Measurements from ENCODE around the gene ACSM3.

ACSM3 gene

DNA sequence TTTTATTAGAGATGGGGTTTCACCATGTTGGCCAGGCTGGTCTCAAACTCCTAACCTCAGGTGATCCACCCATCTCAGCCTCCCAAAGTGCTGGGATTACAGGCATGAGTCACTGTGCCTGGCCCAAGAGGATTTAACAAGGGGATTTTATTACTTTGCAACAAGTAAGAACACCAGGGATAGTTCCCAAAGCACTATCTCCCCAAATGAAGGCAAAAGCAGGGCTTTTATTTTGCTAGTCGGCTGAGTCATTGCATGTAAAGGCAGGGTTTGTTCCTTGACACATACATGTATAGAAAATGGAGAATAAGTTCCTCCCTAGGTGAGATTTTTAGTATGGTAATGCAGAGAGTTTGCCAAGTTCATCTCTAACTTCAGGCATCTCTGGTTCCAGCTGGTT, 66.6 kb downstream of the ACSM3 start:
- intact Hi-C loops (cut with DNase I; ENCODE audit: low total_unique reads), result no loop called here
- Histone ChIP-seq H3K9me3 (no peaks in the 10 kb centered on the region), H3K4me1 (no peaks in the 10 kb centered on the region), H3K27me3 (no peaks in the 10 kb centered on the region), H3K27ac (no peak overlapping the region), H3K36me3 (no peaks in the 10 kb centered on the region), H3K4me3 (no peak overlapping the region)
- TF ChIP-seq, protein P1, sequence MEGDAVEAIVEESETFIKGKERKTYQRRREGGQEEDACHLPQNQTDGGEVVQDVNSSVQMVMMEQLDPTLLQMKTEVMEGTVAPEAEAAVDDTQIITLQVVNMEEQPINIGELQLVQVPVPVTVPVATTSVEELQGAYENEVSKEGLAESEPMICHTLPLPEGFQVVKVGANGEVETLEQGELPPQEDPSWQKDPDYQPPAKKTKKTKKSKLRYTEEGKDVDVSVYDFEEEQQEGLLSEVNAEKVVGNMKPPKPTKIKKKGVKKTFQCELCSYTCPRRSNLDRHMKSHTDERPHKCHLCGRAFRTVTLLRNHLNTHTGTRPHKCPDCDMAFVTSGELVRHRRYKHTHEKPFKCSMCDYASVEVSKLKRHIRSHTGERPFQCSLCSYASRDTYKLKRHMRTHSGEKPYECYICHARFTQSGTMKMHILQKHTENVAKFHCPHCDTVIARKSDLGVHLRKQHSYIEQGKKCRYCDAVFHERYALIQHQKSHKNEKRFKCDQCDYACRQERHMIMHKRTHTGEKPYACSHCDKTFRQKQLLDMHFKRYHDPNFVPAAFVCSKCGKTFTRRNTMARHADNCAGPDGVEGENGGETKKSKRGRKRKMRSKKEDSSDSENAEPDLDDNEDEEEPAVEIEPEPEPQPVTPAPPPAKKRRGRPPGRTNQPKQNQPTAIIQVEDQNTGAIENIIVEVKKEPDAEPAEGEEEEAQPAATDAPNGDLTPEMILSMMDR (IDR thresholded peaks at IDR 0.05), result no peak
- no peak for DNase-seq

DNA sequence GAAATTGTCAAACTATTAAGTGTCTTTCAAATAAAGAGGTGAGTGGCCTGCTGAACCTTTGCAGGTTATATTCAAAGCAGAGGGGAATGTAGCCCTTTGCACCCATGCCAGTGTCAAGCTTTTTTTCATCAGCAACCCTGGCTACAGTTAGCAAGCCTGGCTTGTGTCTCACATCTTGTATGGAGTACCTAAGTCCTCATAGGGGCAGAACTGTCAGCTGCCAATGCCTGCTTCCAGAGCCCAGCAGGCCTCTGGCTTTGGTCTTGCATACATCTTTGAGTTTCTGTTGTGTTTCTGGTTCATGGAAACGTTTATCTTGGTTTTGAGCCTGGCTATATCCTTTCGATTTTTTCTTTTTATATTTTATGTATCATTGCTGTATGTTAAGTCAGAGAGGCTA, 69.3 kb downstream of the ACSM3 start:
- Histone ChIP-seq H3K4me1 (no peaks in the 10 kb centered on the region), H3K27ac (no peak overlapping the region), H3K36me3 (peaks cover 0 to 12% (median 0%) of the 10 kb centered on the region in 3 donors), H3K27me3 (no peaks in the 10 kb centered on the region), H3K9me3 (peaks cover 0 to 8% (median 0%) of the 10 kb centered on the region in 3 donors), H3K4me3 (no peak overlapping the region)
- TF ChIP-seq, protein P1 (IDR thresholded peaks at IDR 0.05), result no peak
- DNase-seq, result no peak
- intact Hi-C loops (cut with DNase I; ENCODE audit: low total_unique reads), result no loop called here

DNA sequence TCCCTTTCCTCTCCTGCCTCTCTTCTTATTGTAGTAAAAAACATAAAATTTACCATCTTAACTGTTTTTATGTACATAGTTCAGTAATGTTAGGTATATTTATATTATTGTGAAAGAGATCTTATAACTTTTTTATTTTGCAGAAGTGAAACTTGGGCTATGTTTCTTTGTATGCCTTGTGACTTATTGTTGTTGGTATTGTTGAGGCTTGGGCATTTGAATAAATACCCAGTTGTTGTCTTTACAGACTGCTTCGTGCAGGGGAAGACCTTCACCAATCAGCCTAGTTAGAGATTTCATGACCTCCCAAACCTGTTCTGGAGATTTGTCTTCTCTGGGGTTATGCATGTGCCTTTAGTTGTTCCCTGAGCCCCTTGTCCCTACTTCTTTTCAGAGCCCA, 74.4 kb downstream of the ACSM3 start:
- peaks cover 0 to 8% (median 0%) of the 10 kb centered on the region in 3 donors for H3K9me3 ChIP-seq
- no peak overlapping the region for H3K27ac ChIP-seq
- peaks cover 0 to 16% (median 0%) of the 10 kb centered on the region in 3 donors for H3K36me3 ChIP-seq
- DNase-seq, result no peak
- TF ChIP-seq, protein P1 (IDR thresholded peaks at IDR 0.05), result no peak
- no peak overlapping the region for H3K4me3 ChIP-seq
- H3K27me3 ChIP-seq, result no peaks in the 10 kb centered on the region
- intact Hi-C loops (cut with DNase I; ENCODE audit: low total_unique reads), result no loop called here
- H3K4me1 ChIP-seq, result no peaks in the 10 kb centered on the region

DNA sequence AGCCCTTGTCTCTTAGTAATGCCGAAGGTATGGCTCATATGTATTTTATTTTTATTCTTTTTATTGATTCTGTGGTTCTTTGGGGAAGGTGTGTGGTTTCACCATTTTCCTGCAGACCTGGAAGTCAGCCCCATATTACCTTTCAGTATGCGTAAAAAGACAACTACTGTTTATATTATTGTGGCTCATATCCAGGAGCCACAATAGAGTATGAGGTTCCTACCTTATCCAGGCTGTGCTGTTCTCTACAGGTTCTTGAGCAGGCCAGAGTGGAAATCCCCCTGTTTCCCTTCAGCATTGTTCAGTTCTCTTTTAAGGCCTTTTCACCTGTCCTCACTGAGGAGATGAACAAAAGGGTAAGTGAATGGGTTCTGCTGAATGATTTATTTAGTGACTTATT, 75.7 kb downstream of the ACSM3 start:
- TF ChIP-seq, protein P1 (IDR thresholded peaks at IDR 0.05), result no peak
- intact Hi-C loops (cut with DNase I; ENCODE audit: low total_unique reads), result no loop called here
- no peaks in the 10 kb centered on the region for H3K27me3 ChIP-seq
- no peaks in the 10 kb centered on the region for H3K4me1 ChIP-seq
- peaks cover 0 to 16% (median 0%) of the 10 kb centered on the region in 3 donors for H3K36me3 ChIP-seq
- H3K27ac ChIP-seq, result no peak overlapping the region
- DNase-seq, result no peak
- peaks cover 0 to 8% (median 0%) of the 10 kb centered on the region in 3 donors for H3K9me3 ChIP-seq
- no peak overlapping the region for H3K4me3 ChIP-seq

DNA sequence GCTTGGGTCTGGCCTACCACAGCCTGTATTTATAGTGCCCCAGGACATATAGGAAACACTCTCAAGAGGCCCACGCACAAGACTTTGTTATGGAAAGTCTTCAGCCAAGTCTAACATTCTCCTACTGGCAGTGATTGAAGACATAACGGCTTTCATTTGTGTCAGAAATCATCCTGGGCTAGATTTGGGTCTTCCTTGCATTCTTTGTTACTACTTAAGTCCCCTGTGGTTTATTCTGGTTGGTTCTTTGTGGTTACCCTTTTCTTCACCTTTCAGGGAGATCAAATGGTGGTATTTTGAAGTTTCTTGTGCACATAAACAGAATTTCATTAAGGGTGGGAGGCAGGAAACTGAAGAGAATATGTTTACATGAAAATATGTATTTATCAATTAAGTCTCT, 80.2 kb downstream of the ACSM3 start:
- TF ChIP-seq, protein P1 (IDR thresholded peaks at IDR 0.05), result no peak
- Histone ChIP-seq H3K36me3 (peaks cover 0 to 4% (median 0%) of the 10 kb centered on the region in 3 donors), H3K9me3 (no peaks in the 10 kb centered on the region), H3K27ac (no peak overlapping the region), H3K4me3 (no peak overlapping the region), H3K4me1 (no peaks in the 10 kb centered on the region), H3K27me3 (no peaks in the 10 kb centered on the region)
- intact Hi-C loops (cut with DNase I; ENCODE audit: low total_unique reads), result no loop called here
- DNase-seq, result no peak

DNA sequence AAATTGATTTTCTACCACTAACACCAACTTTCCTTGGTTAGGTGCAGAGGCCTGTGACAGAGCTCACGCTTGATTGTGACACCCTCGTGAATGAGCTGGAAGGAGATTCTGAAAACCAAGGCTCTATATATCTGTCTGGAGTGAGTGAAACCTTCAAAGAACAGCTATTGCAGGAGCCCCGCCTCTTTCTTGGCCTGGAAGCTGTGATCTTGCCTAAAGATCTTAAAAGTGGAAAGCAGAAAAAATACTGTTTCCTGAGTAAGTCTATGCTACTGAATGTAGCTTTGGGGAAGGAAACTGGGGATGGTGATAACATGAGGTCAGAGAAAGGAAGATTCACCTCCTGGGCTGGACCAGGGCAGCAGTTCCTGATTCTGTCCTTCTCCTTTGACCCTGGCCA, 80.8 kb downstream of the ACSM3 start:
- no peak for DNase-seq
- Histone ChIP-seq H3K36me3 (peaks cover 0 to 4% (median 0%) of the 10 kb centered on the region in 3 donors), H3K4me3 (no peak overlapping the region), H3K4me1 (peaks cover 0 to under 1% (median under 1%) of the 10 kb centered on the region in 4 donors), H3K27me3 (no peaks in the 10 kb centered on the region), H3K9me3 (no peaks in the 10 kb centered on the region), H3K27ac (no peak overlapping the region)
- intact Hi-C loops (cut with DNase I; ENCODE audit: low total_unique reads), result no loop called here
- TF ChIP-seq, protein P1 (IDR thresholded peaks at IDR 0.05), result no peak

All from tibial artery (tissue), 4 donors.